Breast epithelium (tissue), 4 donors: Measurements from ENCODE around the gene GABPA. TPM values are rescaled to one million over a fixed set of nuclear protein-coding genes. Genes with fewer than 3 reads are reported as not detected.

Experiments used
- DNase-seq, 2 donors: peaks; one replicate each; pipeline ENCODE4 v3.0.0-alpha.2; 2019; ENCODE audit warnings: low spot score in 2 of 2
- H3K27ac ChIP-seq, 2 donors: fragments of 200-600 bp; sonication (generic) in 1 of 2; one replicate each; pipeline ENCODE4 v1.5.1; 2016 to 2019; ENCODE audit warnings: mild to moderate bottlenecking in 1 of 2
- H3K27me3 ChIP-seq, 2 donors: fragments of 200-600 bp; sonication (generic) in 1 of 2; one replicate each; pipeline versions ENCODE4 v1.5.1 to v1.6.0; 2017 to 2019; ENCODE audit warnings: control low read depth in 1 of 2, mild to moderate bottlenecking in 1 of 2
- H3K36me3 ChIP-seq: fragments of 200-600 bp; one replicate; pipeline ENCODE4 v1.5.1; 2019
- H3K4me1 ChIP-seq, 2 donors: fragments of 200-600 bp; sonication (generic); one replicate each; pipeline ENCODE4 v1.5.1; 2016 to 2019; ENCODE audit warnings: control low read depth in 1 of 2
- H3K4me3 ChIP-seq, 3 donors: fragments of 200-600 bp; sonication (generic); 1 replicate in 2 of 3; 2 replicates in 1 of 3; pipeline ENCODE4 v1.5.1; 2016 to 2019; ENCODE audit warnings: mild to moderate bottlenecking in 3 of 3, moderate library complexity in 2 of 3
- H3K9me3 ChIP-seq, 2 donors: fragments of 200-600 bp; sonication (generic) in 1 of 2; one replicate each; pipeline ENCODE4 v1.5.1; 2016 to 2019; ENCODE audit warnings: control low read depth in 1 of 2
- POLR2A ChIP-seq: fragments of 450-650 bp; IDR thresholded peaks from one replicate; pipeline ENCODE4 v1.6.1; 2016; ENCODE audit warnings: antibody characterized with exemption, mild to moderate bottlenecking, moderate library complexity
- POLR2AphosphoS5 ChIP-seq, 3 donors: sonication (generic); formaldehyde crosslinking; IDR thresholded peaks; one replicate each; pipeline ENCODE4 v1.6.1; 2017; ENCODE audit warnings: antibody characterized with exemption in 3 of 3
- intact Hi-C: fragments of 100-400 bp; cut with DNase I; formaldehyde crosslinking; loops from one replicate; pipeline ENCODE4 v1.15.1; 2023; ENCODE audit warnings: low total_unique reads
- total RNA-seq, 3 donors: library from RNA; depleted of rRNA; stranded (reverse); fragments of >200 nt; gene quantifications; one replicate each; pipeline ENCODE4 v1.1.0, GENCODE V29; 2016
- TF ChIP-seq, protein P1 (sequence below), 3 donors: fragments of 450-650 bp; IDR thresholded peaks; one replicate each; pipeline ENCODE4 v1.5.1; 2016 to 2017; ENCODE audit warnings: antibody characterized with exemption in 3 of 3, mild to moderate bottlenecking in 3 of 3, moderate library complexity in 3 of 3

Gene GABPA
- total RNA-seq, 3 donors from 2014 or later: 25.8 to 35.3 (median 28.8) TPM

DNA sequence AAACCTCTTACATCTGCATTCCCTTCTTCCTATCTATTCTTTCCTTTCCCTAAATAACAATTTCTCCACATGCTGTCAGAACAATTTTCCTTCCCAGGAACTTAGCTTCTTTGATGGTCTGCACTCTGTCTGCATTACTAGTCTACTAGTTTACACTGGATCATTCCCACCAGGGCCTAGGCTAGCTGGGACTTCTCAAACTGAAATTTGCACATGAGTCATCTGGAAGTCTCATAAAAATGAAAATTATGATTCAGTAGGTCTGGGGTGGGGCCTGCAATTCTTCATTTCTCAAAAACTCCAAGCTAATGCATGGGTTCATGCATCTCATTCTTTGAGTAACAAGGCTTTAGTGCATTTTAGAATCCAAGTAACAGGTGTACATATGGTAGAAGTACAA lies 74.2 kb downstream of the GABPA start:
- intact Hi-C loops: no loop called here

DNA sequence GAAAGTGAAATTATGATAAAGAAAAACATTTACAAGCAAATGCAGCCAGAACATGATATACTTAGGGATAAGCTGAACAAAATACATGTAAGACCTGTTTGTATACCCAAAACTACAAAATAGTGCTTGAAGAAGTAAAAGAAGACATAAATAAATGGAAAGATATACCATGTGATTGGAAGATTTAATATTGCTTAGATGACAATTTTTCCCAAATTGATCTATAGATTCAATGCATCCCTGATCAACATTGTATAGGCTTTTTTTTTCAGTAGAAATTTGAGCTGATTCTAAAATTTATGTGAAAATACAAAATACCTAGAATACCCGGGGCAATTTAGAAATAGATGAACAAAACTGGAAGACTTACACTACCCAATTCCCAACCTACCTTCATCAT lies 76.4 kb downstream of the GABPA start:
- no peaks in the 10 kb centered on the region for H3K9me3 ChIP-seq
- H3K36me3 ChIP-seq: no peaks in the 10 kb centered on the region
- TF ChIP-seq POLR2AphosphoS5 (IDR thresholded peaks at IDR 0.05) (no peak), POLR2A (no peak)
- TF ChIP-seq, protein P1, sequence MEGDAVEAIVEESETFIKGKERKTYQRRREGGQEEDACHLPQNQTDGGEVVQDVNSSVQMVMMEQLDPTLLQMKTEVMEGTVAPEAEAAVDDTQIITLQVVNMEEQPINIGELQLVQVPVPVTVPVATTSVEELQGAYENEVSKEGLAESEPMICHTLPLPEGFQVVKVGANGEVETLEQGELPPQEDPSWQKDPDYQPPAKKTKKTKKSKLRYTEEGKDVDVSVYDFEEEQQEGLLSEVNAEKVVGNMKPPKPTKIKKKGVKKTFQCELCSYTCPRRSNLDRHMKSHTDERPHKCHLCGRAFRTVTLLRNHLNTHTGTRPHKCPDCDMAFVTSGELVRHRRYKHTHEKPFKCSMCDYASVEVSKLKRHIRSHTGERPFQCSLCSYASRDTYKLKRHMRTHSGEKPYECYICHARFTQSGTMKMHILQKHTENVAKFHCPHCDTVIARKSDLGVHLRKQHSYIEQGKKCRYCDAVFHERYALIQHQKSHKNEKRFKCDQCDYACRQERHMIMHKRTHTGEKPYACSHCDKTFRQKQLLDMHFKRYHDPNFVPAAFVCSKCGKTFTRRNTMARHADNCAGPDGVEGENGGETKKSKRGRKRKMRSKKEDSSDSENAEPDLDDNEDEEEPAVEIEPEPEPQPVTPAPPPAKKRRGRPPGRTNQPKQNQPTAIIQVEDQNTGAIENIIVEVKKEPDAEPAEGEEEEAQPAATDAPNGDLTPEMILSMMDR (IDR thresholded peaks at IDR 0.05): no peak
- no peak overlapping the region for H3K27ac ChIP-seq
- intact Hi-C loops: no loop called here
- no peak for DNase-seq
- H3K4me1 ChIP-seq: no peaks in the 10 kb centered on the region
- H3K4me3 ChIP-seq: no peak overlapping the region
- H3K27me3 ChIP-seq: no peaks in the 10 kb centered on the region

More for the DNA sequence above, 74.2 kb downstream of the GABPA start:
- H3K36me3 ChIP-seq: no peaks in the 10 kb centered on the region
- no peaks in the 10 kb centered on the region for H3K9me3 ChIP-seq
- H3K4me3 ChIP-seq: no peak overlapping the region
- no peaks in the 10 kb centered on the region for H3K27me3 ChIP-seq
- H3K4me1 ChIP-seq: no peaks in the 10 kb centered on the region
- H3K27ac ChIP-seq: no peak overlapping the region
- TF ChIP-seq POLR2A (no peak), POLR2AphosphoS5 (IDR thresholded peaks at IDR 0.05) (no peak)
- TF ChIP-seq, protein P1 (IDR thresholded peaks at IDR 0.05): no peak
- DNase-seq: no peak

DNA sequence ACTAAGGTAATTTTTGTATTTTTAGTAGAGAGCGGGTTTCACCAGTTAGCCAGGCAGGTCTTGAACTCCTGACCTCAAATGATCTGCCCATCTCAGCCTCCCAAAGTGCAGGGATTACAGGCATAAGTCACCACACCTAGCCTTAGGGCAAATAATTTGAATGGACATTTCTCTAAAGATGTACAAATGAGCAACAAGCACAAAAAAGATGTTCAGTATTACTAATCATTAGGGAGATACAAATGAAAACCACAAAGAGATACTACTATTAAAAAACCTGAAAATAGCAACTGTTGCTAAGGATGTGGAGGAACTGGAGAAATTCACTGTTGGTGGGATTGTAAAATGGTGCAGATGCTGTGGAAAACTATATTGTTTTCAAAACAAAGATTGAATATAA lies 79.1 kb downstream of the GABPA start:
- Histone ChIP-seq H3K4me3 (no peak overlapping the region), H3K36me3 (no peaks in the 10 kb centered on the region), H3K27me3 (no peaks in the 10 kb centered on the region), H3K4me1 (no peaks in the 10 kb centered on the region), H3K9me3 (no peaks in the 10 kb centered on the region), H3K27ac (no peak overlapping the region)
- no peak for DNase-seq
- TF ChIP-seq POLR2AphosphoS5 (IDR thresholded peaks at IDR 0.05) (no peak), POLR2A (no peak)
- TF ChIP-seq, protein P1 (IDR thresholded peaks at IDR 0.05): no peak
- intact Hi-C loops: no loop called here

DNA sequence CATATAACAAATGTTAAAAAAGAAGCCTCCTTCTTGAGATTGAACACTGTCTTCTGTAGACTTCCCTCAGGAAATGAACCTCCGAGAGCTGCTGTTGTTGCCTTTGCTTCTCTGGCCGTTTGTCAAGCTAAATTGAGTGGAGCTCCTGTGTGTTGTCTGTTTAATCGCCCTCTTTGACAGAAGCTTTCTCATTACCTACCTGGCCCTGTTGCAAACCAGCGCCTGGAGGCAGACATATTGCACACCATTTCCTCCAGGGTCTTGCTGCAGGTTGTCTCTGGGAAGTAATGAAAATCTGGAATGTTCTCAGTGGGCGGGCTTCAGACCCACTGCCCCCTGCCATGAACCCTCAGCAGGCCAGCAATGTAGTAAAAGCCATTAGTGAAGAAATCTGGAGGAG lies 83.3 kb downstream of the GABPA start:
- Histone ChIP-seq H3K4me3 (no peak overlapping the region), H3K9me3 (no peaks in the 10 kb centered on the region), H3K27ac (no peak overlapping the region), H3K27me3 (no peaks in the 10 kb centered on the region), H3K4me1 (no peaks in the 10 kb centered on the region), H3K36me3 (no peaks in the 10 kb centered on the region)
- intact Hi-C loops: no loop called here
- TF ChIP-seq POLR2AphosphoS5 (IDR thresholded peaks at IDR 0.05) (no peak), POLR2A (no peak)
- TF ChIP-seq, protein P1 (IDR thresholded peaks at IDR 0.05): no peak
- DNase-seq: no peak

DNA sequence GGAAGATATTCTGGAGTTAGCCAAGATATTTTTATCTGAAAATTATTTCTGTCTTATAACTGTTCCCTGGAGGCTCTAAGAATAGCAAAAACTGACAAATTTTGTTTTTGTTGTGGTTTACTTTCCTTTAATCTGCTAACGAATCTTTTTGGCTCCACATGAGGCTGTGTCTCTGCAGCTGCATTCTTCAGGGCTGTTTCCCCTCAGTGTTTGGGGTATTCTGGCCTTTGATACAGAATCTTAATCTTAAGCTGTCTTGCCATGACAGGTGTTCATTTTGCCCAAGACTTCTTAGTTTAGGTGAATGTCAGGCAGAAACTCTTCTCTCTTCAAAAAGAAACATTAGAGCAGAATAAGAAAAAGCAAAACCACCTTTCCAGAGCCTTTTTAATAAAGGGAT lies 83.8 kb downstream of the GABPA start:
- H3K27me3 ChIP-seq: no peaks in the 10 kb centered on the region
- H3K9me3 ChIP-seq: no peaks in the 10 kb centered on the region
- H3K4me3 ChIP-seq: no peak overlapping the region
- no peaks in the 10 kb centered on the region for H3K4me1 ChIP-seq
- no peaks in the 10 kb centered on the region for H3K36me3 ChIP-seq
- intact Hi-C loops: no loop called here
- TF ChIP-seq, protein P1 (IDR thresholded peaks at IDR 0.05): no peak
- TF ChIP-seq POLR2A: no peak
- no peak for TF ChIP-seq POLR2AphosphoS5 (IDR thresholded peaks at IDR 0.05)
- no peak for DNase-seq
- H3K27ac ChIP-seq: no peak overlapping the region

Other genes starting within 250 kb of the GABPA start
- 10 to 100 TPM; 13.0 to 28.2 (median 26.5) TPM for gene MRPL39, start 127.5 kb upstream of the GABPA start, total RNA-seq
- 10 to 100 TPM in 2 of 3 donors, 1 to 10 TPM in 1; 7.8 to 16.1 (median 11.9) TPM for gene JAM2, start 95.7 kb upstream of the GABPA start, total RNA-seq
- 100 to 1,000 TPM in 1 of 3 donors, 10 to 100 TPM in 2; 72.1 to 106 (median 77.3) TPM for gene ATP5PF, start 68 bp upstream of the GABPA start, total RNA-seq